HEK293 (cell line): Measurements from ENCODE around the gene KLHDC8B.

ENCODE experiments used
- KLF7 ChIP-seq: fragments of 450-650 bp; formaldehyde crosslinking; IDR thresholded peaks from 2 replicates; pipeline ENCODE4 v1.5.1; 2016; ENCODE audit warnings: missing biosample characterization, missing genetic modification characterization, borderline replicate concordance
- KLF8 ChIP-seq: fragments of 450-650 bp; formaldehyde crosslinking; IDR thresholded peaks from 2 replicates; pipeline ENCODE4 v1.5.1; 2016; ENCODE audit warnings: missing biosample characterization, missing genetic modification characterization
- KLF9 ChIP-seq: fragments of 450-650 bp; formaldehyde crosslinking; IDR thresholded peaks from 2 replicates; pipeline ENCODE4 v1.5.1; 2016; ENCODE audit warnings: missing biosample characterization, missing genetic modification characterization, low read depth
- PATZ1 ChIP-seq: fragments of 450-650 bp; formaldehyde crosslinking; IDR thresholded peaks from 2 replicates; pipeline ENCODE4 v1.5.1; 2016; ENCODE audit warnings: missing biosample characterization, missing genetic modification characterization
- SP7 ChIP-seq: fragments of 450-650 bp; formaldehyde crosslinking; IDR thresholded peaks from 2 replicates; pipeline ENCODE4 v1.5.1; 2016; ENCODE audit warnings: missing biosample characterization, missing genetic modification characterization
- ZBTB11 ChIP-seq: fragments of 450-650 bp; formaldehyde crosslinking; conservative IDR thresholded peaks from 2 replicates; pipeline ENCODE4 v1.5.1; 2016; ENCODE audit warnings: low read depth, missing biosample characterization, missing genetic modification characterization
- ZBTB7A ChIP-seq: fragments of 450-650 bp; formaldehyde crosslinking; IDR thresholded peaks from 2 replicates; pipeline ENCODE4 v1.5.1; 2016; ENCODE audit warnings: low read depth, missing biosample characterization, missing genetic modification characterization
- ZFHX2 ChIP-seq: fragments of 450-650 bp; formaldehyde crosslinking; conservative IDR thresholded peaks from 2 replicates; pipeline ENCODE4 v1.5.1; 2016; ENCODE audit warnings: missing biosample characterization, missing genetic modification characterization
- ZNF16 ChIP-seq: fragments of 450-650 bp; formaldehyde crosslinking; IDR thresholded peaks from 2 replicates; pipeline ENCODE4 v1.5.1; 2016; ENCODE audit warnings: low read depth, missing biosample characterization, missing genetic modification characterization
- ZNF175 ChIP-seq: fragments of 450-650 bp; formaldehyde crosslinking; IDR thresholded peaks from 2 replicates; pipeline ENCODE4 v1.5.1; 2016; ENCODE audit warnings: missing biosample characterization, missing genetic modification characterization
- ZNF280C ChIP-seq: fragments of 450-650 bp; formaldehyde crosslinking; IDR thresholded peaks from 2 replicates; pipeline ENCODE4 v1.5.1; 2016; ENCODE audit warnings: missing biosample characterization, missing genetic modification characterization
- ZNF324 ChIP-seq: fragments of 450-650 bp; formaldehyde crosslinking; IDR thresholded peaks from 2 replicates; pipeline ENCODE4 v1.5.1; 2016; ENCODE audit warnings: missing biosample characterization, missing genetic modification characterization
- ZNF350 ChIP-seq: fragments of 450-650 bp; formaldehyde crosslinking; IDR thresholded peaks from 2 replicates; pipeline ENCODE4 v1.5.0; 2017; ENCODE audit warnings: missing biosample characterization, mild to moderate bottlenecking, missing genetic modification characterization
- ZNF366 ChIP-seq: fragments of 450-650 bp; formaldehyde crosslinking; conservative IDR thresholded peaks from 2 replicates; pipeline ENCODE4 v1.5.1; 2016; ENCODE audit warnings: missing biosample characterization, missing genetic modification characterization
- ZNF391 ChIP-seq: fragments of 450-650 bp; formaldehyde crosslinking; IDR thresholded peaks from 2 replicates; pipeline ENCODE4 v1.5.1; 2016; ENCODE audit warnings: low read depth, missing biosample characterization, missing genetic modification characterization, borderline replicate concordance
- ZNF398 ChIP-seq: fragments of 450-650 bp; formaldehyde crosslinking; IDR thresholded peaks from 2 replicates; pipeline ENCODE4 v1.5.1; 2017; ENCODE audit warnings: missing biosample characterization, missing genetic modification characterization
- ZNF518A ChIP-seq: fragments of 450-650 bp; formaldehyde crosslinking; conservative IDR thresholded peaks from 2 replicates; pipeline ENCODE4 v1.5.1; 2016; ENCODE audit warnings: low read depth, missing biosample characterization, missing genetic modification characterization
- ZNF521 ChIP-seq: fragments of 450-650 bp; formaldehyde crosslinking; IDR thresholded peaks from 2 replicates; pipeline ENCODE4 v1.5.1; 2017; ENCODE audit warnings: missing biosample characterization, mild to moderate bottlenecking, missing genetic modification characterization
- ZNF544 ChIP-seq: fragments of 450-650 bp; formaldehyde crosslinking; IDR thresholded peaks from 2 replicates; pipeline ENCODE4 v1.5.0; 2017; ENCODE audit warnings: missing biosample characterization, missing genetic modification characterization
- ZNF561 ChIP-seq: fragments of 450-650 bp; IDR thresholded peaks from 2 replicates; pipeline ENCODE4 v1.5.1; 2018; ENCODE audit warnings: missing biosample characterization, missing genetic modification characterization, borderline replicate concordance
- ZNF621 ChIP-seq: fragments of 450-650 bp; formaldehyde crosslinking; IDR thresholded peaks from 2 replicates; pipeline ENCODE4 v1.5.1; 2017; ENCODE audit warnings: missing biosample characterization, missing genetic modification characterization
- ZNF670 ChIP-seq: fragments of 450-650 bp; formaldehyde crosslinking; IDR thresholded peaks from 2 replicates; pipeline ENCODE4 v1.5.1; 2016; ENCODE audit warnings: missing biosample characterization, missing genetic modification characterization, low read depth
- ZSCAN30 ChIP-seq: fragments of 450-650 bp; IDR thresholded peaks from 2 replicates; pipeline ENCODE4 v1.5.1; 2018; ENCODE audit warnings: missing biosample characterization, mild to moderate bottlenecking, missing genetic modification characterization, moderate library complexity
- ZXDB ChIP-seq: fragments of 450-650 bp; formaldehyde crosslinking; IDR thresholded peaks from 2 replicates; pipeline ENCODE4 v1.5.1; 2016; ENCODE audit warnings: missing biosample characterization, missing genetic modification characterization

KLHDC8B gene

GRCh38 chr3:49171119-49171774 lies at the start of gene KLHDC8B (continued):
- TF ChIP-seq KLF8 (tag by site-specific recombination), result peak; percentile 73; the same call in 1 of the 2 replicates
- TF ChIP-seq ZNF350 (tag by site-specific recombination), result no peak
- TF ChIP-seq ZNF561 (tag by site-specific recombination), result peak; percentile 74; the same call in 1 of the 2 replicates
- peak; percentile 83; the same call in 1 of the 2 replicates for TF ChIP-seq ZNF324
- TF ChIP-seq ZBTB11 (tag by site-specific recombination), result peak; percentile 41; the same call in 1 of the 2 replicates
- TF ChIP-seq ZNF521 (tag by site-specific recombination), result no peak
- TF ChIP-seq ZNF621 (tag by site-specific recombination), result no peak
- 0 out of 2 replicates have a peak, but pooled peaks have one; percentile 50 for TF ChIP-seq ZSCAN30
- peak; percentile 85 for TF ChIP-seq KLF9 (tag by site-specific recombination)
- TF ChIP-seq SP7 (tag by site-specific recombination), result peak; percentile 80
- TF ChIP-seq ZBTB7A (tag by site-specific recombination), result 0 out of 2 replicates have a peak, but pooled peaks have one; percentile 37
- TF ChIP-seq ZNF366 (tag by site-specific recombination), result no peak
- no peak for TF ChIP-seq ZNF280C (tag by site-specific recombination)
- no peak for TF ChIP-seq ZNF670 (tag by site-specific recombination)
- peak; percentile 52 for TF ChIP-seq ZFHX2 (tag by site-specific recombination)
- TF ChIP-seq ZXDB (tag by site-specific recombination), result peak; percentile 76
- peak; percentile 78 for TF ChIP-seq PATZ1 (tag by site-specific recombination)
- TF ChIP-seq ZNF544 (tag by site-specific recombination), result no peak
- 0 out of 2 replicates have a peak, but pooled peaks have one; percentile 20 for TF ChIP-seq ZNF391 (tag by site-specific recombination)
- no peak for TF ChIP-seq ZNF16 (tag by site-specific recombination)
- TF ChIP-seq ZNF518A (tag by site-specific recombination), result 0 out of 2 replicates have a peak, but pooled peaks have one; percentile 14
- peak; percentile 38; the same call in 1 of the 2 replicates for TF ChIP-seq ZNF398 (tag by site-specific recombination)
- TF ChIP-seq KLF7, result peak; percentile 71; the same call in 1 of the 2 replicates
- TF ChIP-seq ZNF175 (tag by site-specific recombination), result no peak
